ENCODE data around the gene SLC2A13. TPM values are rescaled to one million over a fixed set of nuclear protein-coding genes. Genes with fewer than 3 reads are reported as not detected.

Gene SLC2A13
- total RNA-seq, 1 experiment from 2014 or later, result 1.5 TPM

GRCh38 chr12:39736406-39736805 lies 369.5 kb downstream of the SLC2A13 start:
- in situ Hi-C loops (cut with HindIII; ENCODE audit: low sequenced_read_pairs), result no loop called here
- DNase-seq (ENCODE audit: low spot score), result no peak

- peak; percentile 55 for DNase-seq (ENCODE audit: low spot score)
- in situ Hi-C loops (cut with HindIII; ENCODE audit: low sequenced_read_pairs), result no loop called here
Observed at GRCh38 chr12:39723831-39724230, 382.1 kb downstream of the SLC2A13 start.

GRCh38 chr12:39722504-39722903 lies 383.4 kb downstream of the SLC2A13 start:
- in situ Hi-C loops (cut with HindIII; ENCODE audit: low sequenced_read_pairs), result no loop called here
- no peak for DNase-seq (ENCODE audit: low spot score)

GRCh38 chr12:39713552-39713951 lies 392.3 kb downstream of the SLC2A13 start:
- no peak for DNase-seq (ENCODE audit: low spot score)
- in situ Hi-C loops (cut with HindIII; ENCODE audit: low sequenced_read_pairs), result no loop called here

GRCh38 chr12:39712334-39712733 lies 393.5 kb downstream of the SLC2A13 start:
- DNase-seq (ENCODE audit: low spot score), result no peak
- in situ Hi-C loops (cut with HindIII; ENCODE audit: low sequenced_read_pairs), result no loop called here

Other genes with a start within 250 kb of the SLC2A13 start
- gene LRRK2, start 118.9 kb upstream of the SLC2A13 start, total RNA-seq (2014; rRNA removed; shearing (Covaris generic)), result not detected in 2 replicates

All from G401 (cell line).